Stimulated activated naive CD8-positive, alpha-beta T cell treated with anti-CD3 and anti-CD28 coated beads, Interleukin-15, Interleukin-2, amounts not matched to agents 100 ng/mL and 50 ng/mL, for 24 hours (primary cell): Measurements from ENCODE around the gene CLMN.
A peak's percentile ranks its signal among the peaks of the same experiment; 100 is the strongest.

Experiments used
- H3K27ac Mint-ChIP-seq: one replicate; pipeline ENCODE4 v1.8.0; 2021; ENCODE audit warnings: mild to moderate bottlenecking, mixed read lengths
- H3K27me3 Mint-ChIP-seq: one replicate; pipeline ENCODE4 v1.8.0; 2021; ENCODE audit warnings: mixed read lengths
- H3K36me3 Mint-ChIP-seq: one replicate; pipeline ENCODE4 v1.8.0; 2021; ENCODE audit warnings: low read depth, mixed read lengths
- H3K4me1 Mint-ChIP-seq: one replicate; pipeline ENCODE4 v1.8.0; 2021; ENCODE audit warnings: low read depth, mixed read lengths
- H3K4me3 Mint-ChIP-seq: one replicate; pipeline ENCODE4 v1.8.0; 2021; ENCODE audit warnings: mild to moderate bottlenecking, mixed read lengths
- H3K9me3 Mint-ChIP-seq: one replicate; pipeline ENCODE4 v1.8.0; 2021; ENCODE audit warnings: mixed read lengths

The CLMN gene

GRCh38 chr14:95281560-95282176, 38.0 kb downstream of the CLMN start:
- no peak overlapping the region for H3K4me3 Mint-ChIP-seq
- H3K9me3 Mint-ChIP-seq, result no peaks in the 10 kb centered on the region
- H3K27ac Mint-ChIP-seq, result no peak overlapping the region
- H3K27me3 Mint-ChIP-seq, result no peaks in the 10 kb centered on the region
- no peaks in the 10 kb centered on the region for H3K4me1 Mint-ChIP-seq
- H3K36me3 Mint-ChIP-seq, result no peaks in the 10 kb centered on the region

- no peaks in the 10 kb centered on the region for H3K36me3 Mint-ChIP-seq
- H3K27me3 Mint-ChIP-seq, result peaks cover 4% of the 10 kb centered on the region
- H3K4me1 Mint-ChIP-seq, result no peaks in the 10 kb centered on the region
- H3K9me3 Mint-ChIP-seq, result no peaks in the 10 kb centered on the region
- no peak overlapping the region for H3K27ac Mint-ChIP-seq
- no peak overlapping the region for H3K4me3 Mint-ChIP-seq
Observed at GRCh38 chr14:95275494-95275893, 44.2 kb downstream of the CLMN start.

DNA sequence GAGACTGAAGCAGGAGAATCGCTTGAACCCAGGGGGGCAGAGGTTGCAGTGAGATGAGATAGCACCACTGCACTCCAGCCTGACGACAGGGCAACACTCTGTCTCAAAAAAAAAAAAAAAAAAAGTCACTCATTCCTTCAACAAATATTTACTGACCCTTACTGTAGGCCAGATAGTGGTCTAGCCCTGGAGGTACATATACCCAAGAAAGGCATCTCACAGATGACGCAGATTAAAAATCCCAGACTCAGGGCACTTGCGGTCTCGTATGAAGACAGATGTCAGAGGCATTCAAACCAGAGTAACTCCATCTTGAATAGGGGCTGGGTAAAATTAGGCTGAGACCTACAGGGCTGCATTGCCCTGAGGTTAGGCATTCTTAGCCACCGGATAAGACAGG, 44.8 kb downstream of the CLMN start:
- H3K27ac Mint-ChIP-seq, result no peak overlapping the region
- H3K9me3 Mint-ChIP-seq, result no peaks in the 10 kb centered on the region
- H3K4me3 Mint-ChIP-seq, result no peak overlapping the region
- no peaks in the 10 kb centered on the region for H3K36me3 Mint-ChIP-seq
- no peaks in the 10 kb centered on the region for H3K4me1 Mint-ChIP-seq
- H3K27me3 Mint-ChIP-seq, result peaks cover 9% of the 10 kb centered on the region

DNA sequence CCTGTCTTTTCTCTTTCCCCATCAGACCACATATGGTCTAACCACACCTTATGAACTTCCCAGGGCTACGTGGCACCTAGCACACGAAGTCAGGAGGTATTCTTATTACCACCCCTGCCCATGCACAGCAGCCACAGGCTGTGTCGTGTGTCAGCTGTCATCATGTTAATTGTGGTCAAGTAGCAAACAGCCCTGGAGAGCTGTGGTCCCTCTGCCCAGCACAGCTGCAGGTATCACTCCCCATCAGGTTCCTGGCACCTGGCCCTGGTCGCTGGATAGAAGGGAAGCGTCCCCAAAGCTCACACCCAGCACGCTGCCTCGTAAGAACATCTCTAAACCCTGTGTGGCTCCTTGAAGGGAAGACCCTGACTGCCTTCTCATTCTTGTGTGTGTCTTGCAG, 45.4 kb downstream of the CLMN start:
- no peak overlapping the region for H3K4me3 Mint-ChIP-seq
- no peaks in the 10 kb centered on the region for H3K4me1 Mint-ChIP-seq
- no peaks in the 10 kb centered on the region for H3K36me3 Mint-ChIP-seq
- no peak overlapping the region for H3K27ac Mint-ChIP-seq
- H3K9me3 Mint-ChIP-seq, result no peaks in the 10 kb centered on the region
- peaks cover 9% of the 10 kb centered on the region for H3K27me3 Mint-ChIP-seq

DNA sequence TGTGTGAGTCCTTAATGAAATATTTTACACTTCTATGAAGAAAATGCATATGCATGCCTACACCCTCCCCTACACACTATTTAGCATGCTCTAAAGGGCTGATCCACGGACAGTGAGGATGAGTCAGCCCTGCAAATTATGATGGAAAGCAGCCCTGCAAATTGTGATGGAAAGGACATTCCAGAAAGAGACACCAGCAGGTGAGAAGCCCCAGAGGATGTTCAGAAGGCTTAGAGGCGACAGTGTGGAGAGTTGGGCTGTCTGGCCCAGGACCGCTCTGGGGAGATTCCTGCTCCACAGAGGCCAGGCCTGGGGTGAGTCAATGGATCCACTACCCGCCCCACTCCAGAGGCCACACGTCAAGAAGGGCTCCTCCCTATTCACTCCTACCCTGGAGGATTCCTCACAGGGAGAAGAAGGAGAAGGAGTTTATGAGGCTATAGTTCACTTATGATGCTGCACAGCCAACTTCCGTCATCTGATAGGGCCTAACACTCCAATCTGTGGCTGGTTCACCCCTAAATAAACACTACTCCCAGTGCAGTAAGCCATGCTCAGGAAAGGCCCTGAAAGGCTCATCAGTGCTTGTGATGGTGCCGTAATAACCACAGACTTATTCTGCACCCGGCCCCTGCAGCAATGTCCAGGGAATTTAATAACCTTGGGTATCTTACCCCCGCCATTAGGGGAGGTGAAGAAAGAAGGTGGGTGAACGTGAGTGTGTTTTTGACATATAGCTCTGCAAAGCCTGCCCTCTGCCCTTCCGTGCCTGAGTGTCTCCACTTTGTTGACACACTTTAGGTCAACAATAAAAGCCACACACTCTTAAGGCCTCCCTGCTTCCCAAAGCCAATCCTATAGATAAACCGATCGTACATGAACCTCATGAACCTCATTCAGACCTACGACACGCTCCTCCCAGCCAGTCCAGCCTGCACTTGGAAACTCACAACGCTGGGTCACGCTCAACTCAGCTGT, 46.4 kb downstream of the CLMN start:
- Mint-ChIP-seq H3K27me3 (peaks cover 9% of the 10 kb centered on the region), H3K27ac (no peak overlapping the region), H3K36me3 (no peaks in the 10 kb centered on the region), H3K4me1 (peaks cover 2% of the 10 kb centered on the region), H3K9me3 (no peaks in the 10 kb centered on the region), H3K4me3 (no peak overlapping the region)

GRCh38 chr14:95272057-95272456, 47.7 kb downstream of the CLMN start:
- H3K4me1 Mint-ChIP-seq, result peaks cover 14% of the 10 kb centered on the region
- no peaks in the 10 kb centered on the region for H3K9me3 Mint-ChIP-seq
- H3K27ac Mint-ChIP-seq, result no peak overlapping the region
- no peaks in the 10 kb centered on the region for H3K36me3 Mint-ChIP-seq
- peaks cover 9% of the 10 kb centered on the region for H3K27me3 Mint-ChIP-seq
- H3K4me3 Mint-ChIP-seq, result no peak overlapping the region

- no peaks in the 10 kb centered on the region for H3K9me3 Mint-ChIP-seq
- H3K36me3 Mint-ChIP-seq, result no peaks in the 10 kb centered on the region
- H3K4me3 Mint-ChIP-seq, result no peak overlapping the region
- no peak overlapping the region for H3K27ac Mint-ChIP-seq
- peaks cover 32% of the 10 kb centered on the region for H3K4me1 Mint-ChIP-seq
- peaks cover 5% of the 10 kb centered on the region for H3K27me3 Mint-ChIP-seq
Observed at GRCh38 chr14:95270203-95270602, 49.5 kb downstream of the CLMN start.

DNA sequence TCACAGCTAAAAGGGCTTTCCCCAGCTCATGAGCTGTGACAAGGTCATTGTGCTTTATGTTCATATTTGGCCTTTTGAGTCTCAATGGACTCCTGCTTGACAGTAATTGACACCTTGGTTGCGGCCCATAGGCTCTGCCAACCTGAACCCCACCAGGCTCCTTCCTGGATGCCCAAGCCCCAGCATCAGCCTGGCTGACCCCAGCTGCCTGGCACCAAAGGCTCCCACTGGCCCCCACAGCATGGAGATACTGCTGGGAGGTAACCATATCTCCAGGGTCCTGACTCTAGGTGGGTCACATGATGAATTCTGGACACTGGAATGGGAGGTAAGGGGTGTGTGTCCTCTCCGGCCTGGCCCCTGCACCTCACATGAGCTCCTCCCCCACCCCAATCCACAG, 50.2 kb downstream of the CLMN start:
- Mint-ChIP-seq H3K4me3 (no peak overlapping the region), H3K27ac (no peak overlapping the region)

GRCh38 chr14:95268350-95268749, 51.4 kb downstream of the CLMN start:
- Mint-ChIP-seq H3K36me3 (no peaks in the 10 kb centered on the region), H3K27me3 (peaks cover 5% of the 10 kb centered on the region)

More for the DNA sequence above, 50.2 kb downstream of the CLMN start:
- H3K36me3 Mint-ChIP-seq, result no peaks in the 10 kb centered on the region
- no peaks in the 10 kb centered on the region for H3K9me3 Mint-ChIP-seq
- H3K27me3 Mint-ChIP-seq, result peaks cover 5% of the 10 kb centered on the region
- H3K4me1 Mint-ChIP-seq, result peaks cover 39% of the 10 kb centered on the region

DNA sequence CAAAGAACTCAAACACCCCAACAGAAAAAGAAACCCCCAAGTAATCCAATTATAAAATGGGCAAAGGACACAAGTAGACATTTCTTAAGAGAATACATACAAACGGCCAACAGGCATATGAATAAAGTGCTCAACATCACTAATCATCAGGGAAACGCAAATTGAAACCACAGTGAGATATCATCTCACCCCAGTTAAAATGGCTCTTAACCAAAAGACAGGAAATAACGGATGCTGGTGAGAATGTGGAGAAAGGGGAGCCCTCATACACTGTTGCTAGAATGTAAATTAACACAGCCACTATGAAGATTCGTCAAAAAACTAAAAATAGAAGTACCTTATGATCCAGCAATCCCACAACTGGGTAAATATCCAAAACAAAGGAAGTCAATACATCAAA, 52.4 kb downstream of the CLMN start:
- Mint-ChIP-seq H3K27ac (peak overlapping the region; percentile 75), H3K9me3 (no peaks in the 10 kb centered on the region), H3K4me3 (peak overlapping the region; percentile 32), H3K36me3 (no peaks in the 10 kb centered on the region), H3K27me3 (peaks cover 10% of the 10 kb centered on the region), H3K4me1 (peaks cover 42% of the 10 kb centered on the region)

More at GRCh38 chr14:95268350-95268749, 51.4 kb downstream of the CLMN start:
- Mint-ChIP-seq H3K4me3 (no peak overlapping the region), H3K4me1 (peaks cover 42% of the 10 kb centered on the region), H3K9me3 (no peaks in the 10 kb centered on the region), H3K27ac (no peak overlapping the region)

GRCh38 chr14:95265106-95266094, 54.3 kb downstream of the CLMN start:
- peak overlapping the region; percentile 85 for H3K27ac Mint-ChIP-seq
- H3K27me3 Mint-ChIP-seq, result peaks cover 9% of the 10 kb centered on the region
- no peaks in the 10 kb centered on the region for H3K9me3 Mint-ChIP-seq
- no peaks in the 10 kb centered on the region for H3K36me3 Mint-ChIP-seq
- peaks cover 45% of the 10 kb centered on the region for H3K4me1 Mint-ChIP-seq
- H3K4me3 Mint-ChIP-seq, result peak overlapping the region; percentile 21

- Mint-ChIP-seq H3K36me3 (no peaks in the 10 kb centered on the region), H3K27ac (no peak overlapping the region), H3K4me1 (peaks cover 45% of the 10 kb centered on the region), H3K4me3 (no peak overlapping the region), H3K27me3 (peaks cover 5% of the 10 kb centered on the region), H3K9me3 (no peaks in the 10 kb centered on the region)
Observed at GRCh38 chr14:95264271-95264973, 55.3 kb downstream of the CLMN start.

DNA sequence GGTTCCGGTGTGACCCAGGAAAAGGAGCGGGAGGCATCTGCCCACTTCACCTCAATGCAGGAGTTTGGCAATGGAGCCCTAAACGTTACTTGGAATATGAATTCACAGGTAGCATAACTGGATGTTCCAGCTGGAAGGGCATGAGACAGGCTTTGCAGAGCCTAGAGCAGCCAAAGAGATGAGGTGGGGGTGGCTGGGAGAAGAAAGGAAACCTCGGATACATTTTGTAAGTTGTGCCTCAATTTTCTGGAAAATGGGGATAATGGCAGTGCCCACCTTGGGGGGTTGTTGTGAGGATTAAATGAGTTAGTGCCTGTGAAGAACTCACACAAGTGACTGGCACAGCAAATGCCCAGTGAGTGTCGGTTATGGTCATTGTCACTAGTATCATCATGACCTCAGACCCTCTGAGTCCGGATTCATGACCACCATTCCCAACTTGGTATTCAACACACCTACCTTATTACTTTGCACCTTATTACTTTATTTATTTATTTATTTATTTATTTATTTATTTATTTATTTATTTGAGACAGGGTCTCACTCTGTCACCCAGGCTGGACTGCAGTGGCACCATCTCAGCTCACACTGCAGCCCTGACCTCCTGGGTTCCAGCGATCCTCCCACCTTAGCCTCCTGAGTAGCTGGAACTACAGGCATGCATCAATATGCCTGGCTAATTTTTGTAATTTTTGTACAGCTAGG, 56.0 kb downstream of the CLMN start:
- Mint-ChIP-seq H3K27ac (no peak overlapping the region), H3K4me3 (no peak overlapping the region), H3K9me3 (no peaks in the 10 kb centered on the region), H3K27me3 (peaks cover 5% of the 10 kb centered on the region), H3K36me3 (no peaks in the 10 kb centered on the region), H3K4me1 (peaks cover 45% of the 10 kb centered on the region)

DNA sequence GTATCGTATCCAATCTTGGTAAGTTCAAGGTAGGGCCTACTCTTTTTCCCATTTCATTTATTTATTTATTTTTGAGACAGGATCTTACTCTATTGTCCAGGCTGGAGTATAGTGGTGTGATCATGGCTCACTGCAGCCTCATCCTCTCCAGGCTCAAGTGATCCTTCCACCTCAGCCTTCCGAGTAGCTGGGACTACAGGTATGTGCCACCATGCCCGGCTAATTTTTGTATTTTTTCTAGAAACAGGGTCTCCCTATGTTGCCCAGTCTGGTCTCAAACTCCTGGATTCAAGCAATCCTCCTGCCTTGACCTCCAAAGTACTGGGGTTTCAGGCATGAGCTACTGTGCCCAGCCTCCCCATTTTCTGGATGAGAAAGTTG, 57.2 kb downstream of the CLMN start:
- Mint-ChIP-seq H3K4me1 (peaks cover 35% of the 10 kb centered on the region), H3K9me3 (no peaks in the 10 kb centered on the region), H3K27me3 (peaks cover 5% of the 10 kb centered on the region), H3K36me3 (no peaks in the 10 kb centered on the region), H3K27ac (no peak overlapping the region), H3K4me3 (no peak overlapping the region)
